Vagina (tissue), 2 donors: ENCODE results near the gene NPDC1. TPM values are rescaled to one million over a fixed set of nuclear protein-coding genes. Genes with fewer than 3 reads are reported as not detected.

Experiments
- DNase-seq, 2 donors: peaks; one replicate each; pipeline ENCODE4 v3.0.0-alpha.2; 2017; ENCODE audit errors: extremely low spot score in 2 of 2
- H3K27ac ChIP-seq: fragments of 200-600 bp; sonication (generic); one replicate; pipeline ENCODE4 v1.5.1; 2019
- H3K27me3 ChIP-seq: fragments of 200-600 bp; sonication (generic); one replicate; pipeline ENCODE4 v1.5.1; 2019
- H3K36me3 ChIP-seq, 2 donors: fragments of 200-600 bp; sonication (generic); one replicate each; pipeline ENCODE4 v1.5.1; 2017 to 2019
- H3K4me1 ChIP-seq: fragments of 200-600 bp; sonication (generic); one replicate; pipeline ENCODE4 v1.5.1; 2019
- H3K4me3 ChIP-seq, 2 donors: fragments of 200-600 bp; sonication (generic); 1 replicate in 1 of 2; 2 replicates in 1 of 2; pipeline ENCODE4 v1.5.1; 2016 to 2019
- H3K9me3 ChIP-seq: fragments of 200-600 bp; sonication (generic); one replicate; pipeline ENCODE4 v1.5.1; 2019
- CTCF ChIP-seq, 3 experiments: fragments of 450-650 bp in 2 of 3; fragments of 200-600 bp in 1 of 3; sonication (generic) in 1 of 3; IDR thresholded peaks; one replicate each; pipeline ENCODE4 v1.5.1; 2017 to 2019; ENCODE audit warnings: antibody characterized with exemption in 3 of 3, mild to moderate bottlenecking in 2 of 3, moderate library complexity in 2 of 3
- POLR2A ChIP-seq, 2 donors: fragments of 450-650 bp; IDR thresholded peaks; one replicate each; pipeline ENCODE4 v1.6.1; 2017; ENCODE audit warnings: antibody characterized with exemption in 2 of 2, mild to moderate bottlenecking in 2 of 2, moderate library complexity in 2 of 2
- POLR2AphosphoS5 ChIP-seq, 2 donors: sonication (generic); formaldehyde crosslinking; IDR thresholded peaks; one replicate each; pipeline ENCODE4 v1.9.0; 2017; ENCODE audit warnings: antibody characterized with exemption in 2 of 2, mild to moderate bottlenecking in 2 of 2, low read depth in 1 of 2; ENCODE audit not compliant: insufficient read depth in 1 of 2
- intact Hi-C: fragments of 100-400 bp; cut with DNase I; formaldehyde crosslinking; loops from one replicate; pipeline ENCODE4 v1.15.1; 2023
- total RNA-seq: library from RNA; depleted of rRNA; stranded (reverse); fragments of >200 nt; gene quantifications from one replicate; pipeline ENCODE4 v1.2.3, GENCODE V29; 2016

Gene NPDC1
- total RNA-seq, 1 donor from 2014 or later, result 67.5 TPM

GRCh38 chr9:137052998-137053943 is 7.3 kb upstream of the NPDC1 start:
- DNase-seq, result no peak
- intact Hi-C loops, result no loop called here
- H3K4me1 ChIP-seq, result peaks cover 43% of the 10 kb centered on the region
- no peaks in the 10 kb centered on the region for H3K27me3 ChIP-seq
- H3K9me3 ChIP-seq, result no peaks in the 10 kb centered on the region
- H3K27ac ChIP-seq, result no peak overlapping the region
- TF ChIP-seq POLR2AphosphoS5 (IDR thresholded peaks at IDR 0.05; ENCODE audit: insufficient read depth in 1 of 2, low read depth in 1 of 2) (no peak), CTCF (IDR thresholded peaks at IDR 0.05) (no peak), POLR2A (IDR thresholded peaks at IDR 0.05) (no peak)
- peak overlapping the region; percentile 40 to 48 for H3K4me3 ChIP-seq
- H3K36me3 ChIP-seq, result no peaks in the 10 kb centered on the region

GRCh38 chr9:137052293-137052692 is 6.3 kb upstream of the NPDC1 start:
- no peak for TF ChIP-seq POLR2AphosphoS5 (IDR thresholded peaks at IDR 0.05; ENCODE audit: insufficient read depth in 1 of 2, low read depth in 1 of 2)
- no peak for TF ChIP-seq POLR2A (IDR thresholded peaks at IDR 0.05)
- TF ChIP-seq CTCF (IDR thresholded peaks at IDR 0.05), result no peak
- Histone ChIP-seq H3K9me3 (no peaks in the 10 kb centered on the region), H3K4me1 (peaks cover 43% of the 10 kb centered on the region), H3K4me3 (no peak overlapping the region), H3K36me3 (no peaks in the 10 kb centered on the region), H3K27me3 (no peaks in the 10 kb centered on the region), H3K27ac (no peak overlapping the region)
- DNase-seq, result no peak
- intact Hi-C loops, result no loop called here

GRCh38 chr9:137051145-137051724 is 5.3 kb upstream of the NPDC1 start:
- Histone ChIP-seq H3K27ac (no peak overlapping the region), H3K4me1 (peaks cover 46% of the 10 kb centered on the region), H3K27me3 (no peaks in the 10 kb centered on the region), H3K4me3 (no peak overlapping the region), H3K36me3 (no peaks in the 10 kb centered on the region), H3K9me3 (no peaks in the 10 kb centered on the region)
- DNase-seq, result no peak
- intact Hi-C loops, result no loop called here
- TF ChIP-seq CTCF (IDR thresholded peaks at IDR 0.05) (no peak), POLR2A (IDR thresholded peaks at IDR 0.05) (no peak), POLR2AphosphoS5 (IDR thresholded peaks at IDR 0.05; ENCODE audit: insufficient read depth in 1 of 2, low read depth in 1 of 2) (no peak)

GRCh38 chr9:137050570-137050969 is 4.6 kb upstream of the NPDC1 start:
- Histone ChIP-seq H3K4me3 (no peak overlapping the region), H3K27ac (no peak overlapping the region), H3K9me3 (no peaks in the 10 kb centered on the region), H3K36me3 (no peaks in the 10 kb centered on the region), H3K27me3 (no peaks in the 10 kb centered on the region), H3K4me1 (peaks cover 44% of the 10 kb centered on the region)
- TF ChIP-seq CTCF (IDR thresholded peaks at IDR 0.05), result no peak
- no peak for TF ChIP-seq POLR2A (IDR thresholded peaks at IDR 0.05)
- TF ChIP-seq POLR2AphosphoS5 (IDR thresholded peaks at IDR 0.05; ENCODE audit: insufficient read depth in 1 of 2, low read depth in 1 of 2), result no peak
- DNase-seq, result no peak
- intact Hi-C loops, result no loop called here
